Ramos (cell line): Measurements from ENCODE around the gene KCNJ12.
"Not testable (repeated sequence)": the region's sequence is repeated elsewhere in the genome, so short reads cannot be mapped to it uniquely, and the experiment has no call there.

Experiments used
- in situ Hi-C: fragments of 300-500 bp; cut with MboI; formaldehyde crosslinking; loops from one replicate; pipeline ENCODE4 v1.14.3; 2022; ENCODE audit warnings: low sequenced_read_pairs; ENCODE audit not compliant: unreplicated experiment

KCNJ12 gene

DNA sequence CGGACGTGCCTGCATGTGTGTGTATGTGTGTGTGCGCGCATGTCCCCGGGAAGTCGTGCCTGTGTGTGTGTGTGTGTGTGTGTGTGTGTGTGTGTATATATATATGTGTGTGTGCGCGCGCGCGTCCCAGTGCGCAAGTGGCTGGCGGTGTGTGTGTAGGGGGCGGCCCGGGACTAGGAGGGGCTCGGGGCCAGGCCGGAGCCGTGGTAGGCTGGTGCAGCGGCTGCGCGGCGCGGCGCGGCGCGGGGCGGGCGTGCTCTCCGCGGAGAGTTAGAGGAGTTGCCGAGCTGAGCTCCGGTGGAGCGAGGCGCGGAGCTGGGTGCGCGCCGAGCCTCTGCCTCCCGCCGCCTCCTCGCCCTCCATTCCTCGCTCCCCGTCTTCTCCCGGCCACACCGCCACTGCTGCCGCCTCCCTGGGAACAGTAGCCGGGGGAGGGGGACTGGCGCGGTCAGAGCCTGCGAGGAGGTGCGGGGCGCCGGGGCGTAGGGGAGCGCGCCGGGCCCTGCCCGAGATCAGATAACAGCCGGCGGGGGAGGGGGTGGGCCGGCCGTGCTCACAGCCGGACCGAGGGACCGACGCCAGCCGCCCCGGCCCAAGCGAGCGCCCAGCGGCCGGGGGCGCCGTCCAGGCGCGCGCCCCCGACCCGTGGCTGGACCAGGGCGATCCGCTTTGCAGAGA lies at the start of gene KCNJ12:
Gene KCNJ12, plus strand, starts transcription at position 277 of the 678 bp plus-strand sequence. CDS start 38,986 bp downstream, outside the sequence.
- in situ Hi-C loops = loop anchor here (25.0 kb wide), 1 partner anchor 111 kb away; no protein-coding TSS in a partner anchor

DNA sequence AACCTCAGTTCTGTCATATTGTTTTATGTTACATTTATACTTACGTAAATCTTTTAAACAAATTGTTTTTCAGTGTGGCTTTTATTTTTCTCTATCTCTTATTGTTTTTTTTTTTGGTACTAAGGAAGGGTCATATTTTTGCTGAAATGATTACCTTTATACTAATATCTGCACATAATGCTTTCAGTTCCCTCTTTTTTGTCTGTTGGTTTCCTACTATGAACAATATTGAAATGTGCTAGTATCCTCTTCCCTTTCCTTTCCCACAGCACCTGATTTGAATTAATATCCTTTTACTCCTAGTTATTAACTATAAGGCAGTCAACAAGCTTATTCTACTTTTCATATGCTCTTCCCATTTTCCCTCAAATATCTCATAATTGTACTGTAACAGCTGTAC lies 48.2 kb upstream of the KCNJ12 start:
- in situ Hi-C loops = not testable (repeated sequence)

- in situ Hi-C loops = not testable (repeated sequence)
Measured at GRCh38 chr17:21328778-21329177, 47.4 kb upstream of the KCNJ12 start.

DNA sequence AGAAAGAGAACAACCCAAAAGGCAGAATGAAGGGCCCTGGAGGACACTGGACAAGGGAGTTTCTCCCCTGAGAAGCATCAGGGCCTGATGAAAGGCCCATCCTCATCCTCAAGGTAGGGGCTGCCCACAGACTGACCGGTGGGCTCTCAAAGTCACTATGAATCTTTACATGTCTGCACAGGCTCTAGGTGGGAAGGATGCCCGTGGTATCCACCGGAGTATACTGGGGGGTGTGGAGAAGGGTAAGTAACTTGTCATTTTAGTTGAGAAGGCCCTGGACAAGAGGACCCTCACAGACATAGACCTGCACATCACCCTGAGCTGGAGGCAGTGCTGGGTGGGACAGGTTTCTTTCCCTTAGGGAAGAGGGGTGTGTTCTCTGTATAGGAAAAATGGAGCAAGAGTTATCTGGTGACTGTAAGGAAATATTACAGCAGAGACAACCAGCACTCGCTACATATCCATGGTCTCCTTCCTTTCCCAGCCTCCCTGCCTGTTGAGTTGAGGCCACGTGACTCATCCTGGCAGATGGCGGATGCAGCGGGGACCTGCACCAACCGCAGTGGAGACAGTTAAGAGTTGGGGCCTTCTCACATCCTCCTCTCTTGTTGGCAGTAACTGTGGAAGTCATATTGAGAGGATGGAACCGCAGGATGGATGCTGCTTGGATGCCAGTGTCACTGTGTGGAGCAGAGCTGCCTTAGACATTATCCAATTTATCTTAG lies 45.6 kb upstream of the KCNJ12 start:
- in situ Hi-C loops = no loop called here

DNA sequence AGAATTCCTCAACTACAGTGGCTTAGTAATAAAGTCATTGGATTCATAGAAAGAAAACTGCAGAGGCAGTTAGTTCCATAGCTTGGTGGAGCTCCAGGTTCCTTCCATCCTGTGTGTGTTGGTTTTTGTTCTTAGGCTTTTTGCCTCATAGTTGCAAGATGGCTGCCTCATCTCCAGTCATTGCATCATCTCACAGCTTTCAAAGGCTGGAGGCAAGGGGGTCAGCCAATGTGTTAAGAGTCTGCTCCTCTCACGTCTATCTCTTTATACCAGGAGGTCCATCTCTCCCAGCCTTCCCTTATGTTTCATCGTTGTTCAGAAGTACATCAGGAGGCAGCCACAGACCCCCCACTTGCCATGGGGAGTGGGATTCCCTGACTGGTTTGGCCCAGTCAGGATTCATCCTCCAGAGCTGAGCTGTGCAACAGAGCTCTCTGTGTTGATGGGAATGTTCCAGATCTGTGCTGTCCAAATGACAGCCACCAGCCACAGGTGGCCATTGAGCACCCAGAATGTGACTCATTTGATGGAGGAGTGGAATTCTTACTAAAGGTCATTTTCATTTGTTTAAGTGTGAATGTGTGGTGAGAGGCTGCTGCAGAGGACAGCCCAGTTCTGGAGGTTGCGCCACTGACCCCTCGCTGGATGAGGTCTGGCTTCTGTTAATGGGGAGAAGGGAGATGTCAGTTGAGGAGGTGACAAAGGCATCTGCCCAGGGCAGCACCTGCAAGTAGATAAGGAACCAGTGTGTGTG lies 39.4 kb upstream of the KCNJ12 start:
- in situ Hi-C loops = not testable (repeated sequence)

GRCh38 chr17:21337981-21338625 lies 38.1 kb upstream of the KCNJ12 start:
- in situ Hi-C loops = not testable (repeated sequence)

- in situ Hi-C loops = no loop called here
Measured at GRCh38 chr17:21339011-21339410, 37.1 kb upstream of the KCNJ12 start.

DNA sequence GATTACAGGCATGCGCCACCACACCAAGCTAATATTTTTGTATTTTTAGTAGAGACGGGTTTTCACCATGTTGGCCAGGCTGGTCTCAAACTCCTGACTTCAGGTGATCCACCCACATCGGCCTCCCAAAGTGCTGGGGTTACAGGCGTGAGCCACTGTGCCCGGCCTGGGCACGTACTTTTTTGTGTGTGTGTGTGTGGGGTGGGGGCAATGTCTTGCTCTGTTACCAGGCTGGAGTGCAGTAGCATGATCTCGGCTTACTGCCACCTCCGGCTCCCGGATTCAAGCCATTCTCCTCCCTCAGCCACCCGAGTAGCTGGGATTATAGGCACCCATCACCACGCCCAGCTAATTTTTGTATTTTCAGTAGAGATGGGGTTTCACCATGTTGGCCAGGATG lies 36.6 kb upstream of the KCNJ12 start:
- in situ Hi-C loops = not testable (repeated sequence)

GRCh38 chr17:21340407-21340806 lies 35.8 kb upstream of the KCNJ12 start:
- in situ Hi-C loops = not testable (repeated sequence)

GRCh38 chr17:21341279-21341678 lies 34.9 kb upstream of the KCNJ12 start:
- in situ Hi-C loops = not testable (repeated sequence)

DNA sequence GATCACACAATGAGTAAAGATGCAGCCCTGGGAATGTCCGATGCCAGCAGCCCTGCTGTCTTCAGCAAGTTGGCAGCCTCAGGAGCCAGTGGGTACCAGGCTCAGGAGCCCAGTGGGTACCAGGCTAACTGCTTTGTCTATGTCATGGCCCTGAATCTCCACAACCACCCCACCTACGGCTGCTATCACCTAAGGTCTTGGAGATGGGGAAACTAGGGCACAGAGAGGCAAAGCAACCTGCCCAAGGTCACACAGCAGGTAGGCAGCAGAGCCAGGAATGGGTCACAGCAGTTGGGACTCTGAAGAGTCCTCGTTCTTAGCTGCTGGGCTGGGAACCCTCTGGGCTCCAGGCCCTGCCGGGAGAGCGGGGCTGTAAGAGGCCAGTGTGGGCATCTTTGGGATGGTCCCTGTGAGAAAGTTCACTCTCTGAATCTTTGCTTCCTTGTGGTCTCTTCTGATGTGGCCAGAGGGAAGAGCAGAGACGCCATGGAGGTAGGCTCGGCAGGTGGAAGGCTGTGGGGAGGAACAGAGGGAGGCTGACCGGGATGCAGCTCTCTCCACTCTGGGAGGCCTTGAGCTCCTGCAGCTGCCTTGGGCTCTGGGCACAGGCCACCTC lies 34.1 kb upstream of the KCNJ12 start:
- in situ Hi-C loops = not testable (repeated sequence)

DNA sequence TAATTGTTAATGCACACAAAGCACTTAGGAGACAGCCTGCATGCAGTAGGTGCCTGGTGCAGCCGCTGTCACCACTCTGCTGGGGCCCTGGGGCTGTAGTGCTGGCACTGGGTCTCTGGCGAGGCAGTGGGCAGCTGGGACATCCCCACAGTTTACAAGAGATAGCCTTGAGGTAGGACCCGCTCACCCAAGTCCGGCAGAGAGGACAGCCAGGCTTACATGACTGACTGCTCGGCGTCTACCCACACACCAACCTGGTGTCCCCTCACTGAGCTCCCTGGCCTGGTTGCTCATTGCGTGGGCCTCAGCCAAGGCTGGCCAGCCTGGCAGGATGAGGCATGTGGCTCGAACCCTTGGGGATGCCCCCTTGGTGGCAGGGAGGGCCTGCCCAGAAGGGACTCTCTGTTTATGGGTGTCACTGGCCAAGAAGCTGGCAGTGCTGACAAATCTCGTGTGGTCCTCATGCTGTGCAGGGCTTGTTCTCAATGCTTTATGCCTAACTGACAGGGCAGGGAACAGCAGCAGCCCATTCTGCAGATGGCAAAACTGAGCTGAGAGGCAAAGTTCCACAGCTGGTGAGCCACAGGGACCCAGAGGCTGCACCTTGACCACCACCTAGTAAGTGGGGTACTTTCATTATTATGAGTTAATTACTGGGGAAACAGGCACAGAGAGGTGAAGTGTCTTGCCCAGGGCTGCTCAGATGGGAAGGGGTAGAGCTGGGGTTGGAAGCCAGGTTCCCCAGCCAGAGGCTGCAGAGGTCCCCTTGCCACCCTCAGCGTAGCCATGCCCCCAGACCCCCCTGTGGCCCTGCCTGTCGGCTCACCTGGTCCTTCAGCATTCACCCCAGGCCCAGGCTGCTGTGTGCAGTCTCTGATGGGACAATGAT lies 32.9 kb upstream of the KCNJ12 start:
- in situ Hi-C loops = not testable (repeated sequence)

DNA sequence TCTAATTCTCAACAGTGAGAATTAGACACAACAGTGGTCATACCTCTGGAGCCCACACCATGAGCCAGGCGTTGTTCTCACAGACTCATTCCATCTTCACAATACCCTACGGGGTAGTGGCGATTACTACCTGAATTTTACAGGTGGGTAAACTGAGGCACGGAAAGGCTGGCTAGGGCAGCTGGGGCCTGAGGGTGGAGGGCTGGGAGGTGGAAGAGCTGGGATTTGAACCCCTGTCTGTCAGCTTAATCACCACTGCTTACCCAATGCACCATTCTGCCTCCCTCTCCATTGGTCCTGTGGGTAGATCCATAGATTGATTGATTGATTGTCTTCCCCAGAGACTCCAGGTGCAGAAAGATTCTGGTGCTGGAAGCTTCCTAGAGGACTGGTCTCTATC lies 31.4 kb upstream of the KCNJ12 start:
- in situ Hi-C loops = not testable (repeated sequence)

DNA sequence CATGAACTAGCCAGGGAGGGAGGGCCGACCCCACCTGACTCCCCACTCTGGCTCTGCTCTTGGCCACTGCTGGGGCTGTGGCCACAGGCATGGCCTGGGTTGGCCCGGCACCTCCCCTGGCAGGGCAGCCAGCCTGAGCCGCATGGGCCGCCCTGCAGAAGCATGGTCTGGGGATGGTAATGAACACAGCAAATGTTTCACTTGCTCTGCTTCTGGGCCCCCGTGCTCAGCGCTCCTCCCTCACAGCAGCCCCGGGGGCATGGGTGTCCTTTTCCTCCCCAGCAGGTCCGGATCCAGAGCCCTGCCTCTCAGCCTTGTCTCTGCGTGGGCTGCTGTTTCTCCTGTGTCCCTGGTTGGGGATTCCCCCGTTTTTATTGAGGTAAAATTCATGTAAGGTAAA lies 30.9 kb upstream of the KCNJ12 start:
- in situ Hi-C loops = no loop called here

DNA sequence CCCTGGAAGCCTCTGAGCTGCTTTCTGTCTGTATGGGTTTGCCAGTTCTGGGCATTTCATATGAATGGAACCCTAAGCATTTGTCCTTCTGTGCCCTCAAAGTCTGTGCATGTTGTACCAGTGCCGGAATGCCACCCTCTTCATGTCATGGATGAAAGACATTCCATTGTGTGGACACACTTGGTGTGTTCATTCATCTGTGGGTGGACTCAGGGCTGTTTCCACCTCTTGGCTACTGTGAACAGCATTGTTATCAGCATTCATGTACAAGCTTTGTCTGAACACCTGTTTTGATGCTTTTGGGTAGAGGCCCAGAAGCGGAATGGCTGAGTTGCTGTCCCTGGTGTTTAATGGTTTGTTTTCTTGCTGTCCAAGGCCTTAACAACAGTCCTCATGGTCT lies 30.1 kb upstream of the KCNJ12 start:
- in situ Hi-C loops = not testable (repeated sequence)

DNA sequence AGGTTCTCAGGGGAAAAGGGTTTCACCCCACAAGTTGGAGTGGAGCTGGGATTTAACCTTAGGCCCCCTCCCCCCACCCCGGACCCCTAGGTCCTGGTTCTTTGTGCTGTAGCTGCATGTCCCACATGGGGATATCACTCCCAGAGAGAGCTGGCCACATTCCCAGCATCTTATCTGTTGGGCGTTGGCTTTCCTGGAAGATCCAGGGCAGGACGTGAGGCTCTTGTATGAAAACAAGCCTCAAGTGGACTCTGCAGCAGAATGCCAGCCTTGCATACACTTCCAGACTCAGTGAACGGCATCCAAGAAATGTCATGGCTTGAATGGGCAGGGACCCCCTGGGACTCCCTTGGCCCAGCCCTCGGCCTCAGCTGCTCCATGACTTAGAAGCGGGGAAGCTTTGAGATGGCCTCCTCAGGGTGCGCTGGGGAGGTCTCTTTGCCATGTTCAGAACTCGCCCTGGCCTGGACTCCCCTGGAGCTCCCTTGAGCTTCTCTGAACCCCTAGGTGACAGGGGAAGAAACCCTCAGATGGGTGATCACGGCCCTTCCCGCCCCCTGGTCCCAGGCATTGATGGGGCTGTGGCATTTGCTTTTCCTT lies 29.4 kb upstream of the KCNJ12 start:
- in situ Hi-C loops = not testable (repeated sequence)

DNA sequence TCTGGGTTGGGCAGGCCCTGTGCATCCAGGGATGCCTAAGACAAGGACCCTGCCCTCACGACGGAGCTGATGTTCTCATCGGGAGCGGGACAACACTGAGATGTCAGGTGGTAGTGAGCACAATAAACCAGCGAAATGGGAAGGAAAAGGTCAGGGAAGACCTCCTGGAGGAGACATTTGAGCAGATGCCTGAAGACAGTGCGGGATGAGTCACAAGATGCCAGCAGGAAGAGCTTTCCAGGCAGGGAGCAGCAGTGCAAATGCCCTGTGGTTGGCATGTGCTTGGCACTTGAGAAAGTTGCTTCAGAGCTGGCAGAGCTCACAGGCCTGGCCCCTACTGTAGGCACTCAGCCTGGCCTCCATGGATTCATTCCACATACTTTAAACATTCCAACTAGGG lies 28.5 kb upstream of the KCNJ12 start:
- in situ Hi-C loops = not testable (repeated sequence)

- in situ Hi-C loops = not testable (repeated sequence)
Measured at GRCh38 chr17:21348081-21348925, 27.9 kb upstream of the KCNJ12 start.
